K562 (cell line): ENCODE measurements around the gene CHPF. TPM values are rescaled to one million over a fixed set of nuclear protein-coding genes. Genes with fewer than 3 reads are reported as not detected.

ENCODE experiments used
- BHLHE40 ChIP-seq: IDR thresholded peaks from 2 replicates; pipeline ENCODE4 v1.6.1; 2011; ENCODE audit warnings: low read length, improper control_type of control experiment
- CHD7 ChIP-seq: fragments of 200-600 bp; sonication (generic); IDR thresholded peaks from one replicate; pipeline ENCODE4 v1.6.1; 2012; ENCODE audit warnings: mild to moderate bottlenecking, low read depth, low read length, inconsistent platforms
- DACH1 ChIP-seq: fragments of 450-650 bp; IDR thresholded peaks from 2 replicates; pipeline ENCODE4 v1.6.1; 2018; ENCODE audit not compliant: partially characterized antibody
- DEAF1 ChIP-seq: fragments of 450-650 bp; formaldehyde crosslinking; IDR thresholded peaks from 2 replicates; pipeline ENCODE4 v1.4.0; 2020; ENCODE audit warnings: mild to moderate bottlenecking, moderate library complexity
- DLX4 ChIP-seq: fragments of 250-450 bp; sonication (Bioruptor Pico); IDR thresholded peaks from 2 replicates; pipeline ENCODE4 v1.6.1; 2021; ENCODE audit warnings: mild to moderate bottlenecking
- JUND ChIP-seq, 2 experiments: IDR thresholded peaks; 2 replicates in 1 of 2; 3 replicates in 1 of 2; pipeline ENCODE4 v1.6.1; 2011; ENCODE audit warnings: borderline replicate concordance in 2 of 2, low read depth in 2 of 2, low read length in 2 of 2, improper control_type of control experiment in 1 of 2, missing biosample characterization in 1 of 2, missing genetic modification characterization in 1 of 2, missing genetic modification reagents in 1 of 2
- LEF1 ChIP-seq: fragments of 450-650 bp; IDR thresholded peaks from 2 replicates; pipeline ENCODE4 v1.6.1; 2016; ENCODE audit warnings: mild to moderate bottlenecking
- SIN3A ChIP-seq, 2 experiments: fragments of 150-350 bp in 1 of 2; IDR thresholded peaks; 2 replicates each; pipeline ENCODE4 v1.6.1; 2011 to 2016; ENCODE audit warnings: borderline replicate concordance in 2 of 2, low read depth in 2 of 2, low read length in 2 of 2, mild to moderate bottlenecking in 2 of 2, moderate library complexity in 2 of 2; ENCODE audit not compliant: control insufficient read depth in 1 of 2
- SIN3B ChIP-seq: fragments of 450-650 bp; IDR thresholded peaks from 2 replicates; pipeline ENCODE4 v1.6.1; 2017; ENCODE audit warnings: low read depth, mild to moderate bottlenecking, moderate library complexity
- TEAD4 ChIP-seq, 2 experiments: sonication (generic) in 1 of 2; formaldehyde crosslinking in 1 of 2; IDR thresholded peaks; 2 replicates each; pipeline versions ENCODE4 v1.6.1 to v1.8.0; 2012 to 2022; ENCODE audit warnings: borderline replicate concordance in 1 of 2, inconsistent platforms in 1 of 2, low read length in 1 of 2, mild to moderate bottlenecking in 1 of 2, missing genetic modification reagents in 1 of 2
- ZZZ3 ChIP-seq: fragments of 450-650 bp; IDR thresholded peaks from 2 replicates; pipeline ENCODE4 v1.6.1; 2016; ENCODE audit warnings: antibody characterized with exemption, mild to moderate bottlenecking, moderate library complexity
- polyA plus RNA-seq, 8 experiments: library from polyadenylated mRNA; depleted of rRNA in 4 of 8; stranded (reverse) in 5 of 8; unstranded in 3 of 8; fragments of >200 nt; fragmentation: Nextera tagmentation in 2 of 8; fragmentation: Illumina TruSeq in 1 of 8; extraction: Ambion mirVana in 2 of 8; extraction: Trizol in 1 of 8; gene quantifications; 2 replicates each; pipeline versions ENCODE4 v1.2.1 to v1.2.3, GENCODE V29; 2011 to 2014; ENCODE audit warnings: inconsistent platforms in 1 of 8, missing spikeins in 1 of 8
- total RNA-seq, 7 experiments: library from RNA; depleted of rRNA in 6 of 7; stranded (reverse); fragments of >200 nt in 6 of 7; fragmentation: Illumina TruSeq in 2 of 7; extraction: Trizol in 2 of 7; gene quantifications; 2 replicates each; pipeline versions ENCODE4 v1.2.1 to v1.2.3, GENCODE V29; 2011 to 2021; ENCODE audit warnings: low replicate concordance in 1 of 7

CHPF gene
- total and polyA plus RNA-seq, 9 of the 15 experiments (the other 6 are each of a cell fraction or from before 2014, with no cell fraction given) = 0.15 to 57.2 (median 7.9) TPM

DNA sequence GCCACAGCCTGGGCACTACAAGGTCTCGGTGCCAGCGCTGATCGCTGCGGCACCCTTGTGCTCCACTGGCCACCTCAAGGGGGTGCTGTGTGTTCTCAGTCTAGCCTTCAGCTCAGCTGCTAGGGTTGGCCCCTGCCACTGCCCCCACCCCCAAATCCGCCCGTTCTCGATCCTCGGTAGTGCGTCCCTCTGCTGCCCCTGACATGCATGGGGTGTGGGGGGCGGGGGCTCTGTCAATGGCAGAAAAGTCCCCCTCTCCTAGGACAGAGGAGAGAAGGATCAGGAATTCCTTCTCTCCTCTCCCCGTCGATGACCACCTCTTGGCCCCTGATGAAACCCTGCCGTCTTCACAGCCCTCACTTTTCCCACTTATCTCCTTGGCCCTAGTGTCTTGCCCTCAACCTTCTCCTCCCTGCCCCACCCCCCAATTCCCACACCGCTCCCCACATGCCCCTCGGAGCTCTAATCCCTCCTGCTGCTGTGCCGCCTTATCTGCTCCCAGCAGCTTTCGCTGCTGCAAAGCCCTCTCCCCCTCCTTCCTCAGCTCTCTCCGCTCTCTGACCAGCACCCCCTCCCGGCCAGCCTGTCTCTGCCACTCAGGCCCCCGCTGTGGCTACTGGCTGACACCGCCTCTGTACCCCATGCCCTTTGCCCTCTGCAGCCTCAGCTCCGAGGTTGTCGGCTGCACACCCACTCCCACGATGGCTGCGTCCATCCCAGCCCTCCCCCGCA, 33.7 kb downstream of the CHPF start (continued):
- TF ChIP-seq CHD7 (no peak), SIN3A (IDR thresholded peaks at IDR 0.05; ENCODE audit: borderline replicate concordance in 2 of 2, control insufficient read depth in 1 of 2, low read depth in 2 of 2, low read length in 2 of 2) (peak in 1 of 2 experiments; percentile 35; a peak in 1 of 4 replicates), DEAF1 (peak; percentile 42; the same call in 1 of the 2 replicates), SIN3B (no peak), DLX4 (no peak), TEAD4 (IDR thresholded peaks at IDR 0.05; ENCODE audit: low read length) (peak; percentile 94), TEAD4 (CRISPR knock-in tag; IDR thresholded peaks at IDR 0.05; ENCODE audit: borderline replicate concordance) (no peak), JUND (IDR thresholded peaks at IDR 0.05; ENCODE audit: borderline replicate concordance, low read depth, low read length) (peak; percentile 73), JUND (tag; IDR thresholded peaks at IDR 0.05; ENCODE audit: borderline replicate concordance, low read depth, low read length) (peak; percentile 35; the same call in 1 of the 3 replicates), DACH1 (peak; percentile 16), LEF1 (peak; percentile 96), ZZZ3 (no peak), BHLHE40 (peak; percentile 77)
